Loucy (cell line): ENCODE data around the gene SORL1-AS1.

Source experiments
- H2AFZ ChIP-seq: fragments of 200-600 bp; sonication (generic); 2 replicates; pipeline ENCODE4 v1.6.0; 2016; ENCODE audit warnings: antibody characterized with exemption, mild to moderate bottlenecking, low read length, moderate library complexity
- H3F3A ChIP-seq: fragments of 200-600 bp; 2 replicates; pipeline ENCODE4 v1.6.0; 2016; ENCODE audit warnings: antibody characterized with exemption, low read depth, mild to moderate bottlenecking
- H3K27me3 ChIP-seq: fragments of 200-600 bp; sonication (generic); 2 replicates; pipeline ENCODE4 v1.6.1; 2014; ENCODE audit warnings: low read length, mild to moderate bottlenecking; ENCODE audit not compliant: insufficient read depth, poor library complexity, severe bottlenecking
- H3K36me3 ChIP-seq: fragments of 200-600 bp; sonication (generic); 2 replicates; pipeline ENCODE4 v1.6.1; 2016; ENCODE audit warnings: low read length; ENCODE audit not compliant: insufficient read depth
- H3K4me1 ChIP-seq: fragments of 200-600 bp; sonication (generic); 2 replicates; pipeline ENCODE4 v1.5.1; 2014; ENCODE audit warnings: low read length, mild to moderate bottlenecking; ENCODE audit not compliant: insufficient read depth, poor library complexity, severe bottlenecking
- H3K4me2 ChIP-seq: fragments of 200-600 bp; sonication (generic); 2 replicates; pipeline ENCODE4 v1.6.0; 2014; ENCODE audit warnings: antibody characterized with exemption, low read length, low read depth, mild to moderate bottlenecking; ENCODE audit not compliant: poor library complexity, severe bottlenecking
- H3K4me3 ChIP-seq: fragments of 200-600 bp; sonication (generic); 2 replicates; pipeline ENCODE4 v1.5.1; 2014; ENCODE audit warnings: low read length, mild to moderate bottlenecking, mixed read lengths; ENCODE audit not compliant: poor library complexity, severe bottlenecking
- H3K79me2 ChIP-seq: fragments of 200-600 bp; sonication (generic); 2 replicates; pipeline ENCODE4 v1.6.1; 2014; ENCODE audit warnings: low read length; ENCODE audit not compliant: insufficient read depth
- H3K9ac ChIP-seq: fragments of 200-600 bp; sonication (generic); 2 replicates; pipeline ENCODE4 v1.6.0; 2014; ENCODE audit warnings: mild to moderate bottlenecking, low read depth, low read length, moderate library complexity; ENCODE audit not compliant: poor library complexity, severe bottlenecking
- H3K9me2 ChIP-seq: fragments of 200-600 bp; sonication (generic); replicated peaks from 2 replicates; pipeline ENCODE4 v1.6.1; 2016; ENCODE audit warnings: low read depth, low read length, mixed read lengths
- H3K9me3 ChIP-seq: fragments of 200-600 bp; sonication (generic); 2 replicates; pipeline ENCODE4 v1.6.1; 2014; ENCODE audit warnings: mild to moderate bottlenecking, antibody characterized with exemption, low read length, low read depth; ENCODE audit not compliant: insufficient read depth
- H4K20me1 ChIP-seq: fragments of 200-600 bp; sonication (generic); 2 replicates; pipeline ENCODE4 v1.6.0; 2014; ENCODE audit warnings: antibody characterized with exemption, low read length, mild to moderate bottlenecking; ENCODE audit not compliant: insufficient read depth, poor library complexity, severe bottlenecking
- EZH2phosphoT487 ChIP-seq: fragments of 200-600 bp; IDR thresholded peaks from 2 replicates; pipeline ENCODE4 v1.6.1; 2018; ENCODE audit warnings: antibody characterized with exemption, mild to moderate bottlenecking, moderate library complexity, borderline replicate concordance
- TF ChIP-seq, protein P1 (sequence below): fragments of 200-600 bp; sonication (generic); conservative IDR thresholded peaks from 2 replicates; pipeline ENCODE4 v1.5.1; 2014; ENCODE audit warnings: mild to moderate bottlenecking, antibody characterized with exemption, low read length

Gene SORL1-AS1

GRCh38 chr11:121408830-121409229, 43.9 kb downstream of the SORL1-AS1 start:
- H3K9ac ChIP-seq, result no peak overlapping the region
- no peaks in the 10 kb centered on the region for H4K20me1 ChIP-seq
- no peaks in the 10 kb centered on the region for H3K9me2 ChIP-seq
- H3F3A ChIP-seq, result no peaks in the 10 kb centered on the region
- H3K36me3 ChIP-seq, result no peaks in the 10 kb centered on the region
- H3K9me3 ChIP-seq, result no peaks in the 10 kb centered on the region
- H3K4me3 ChIP-seq, result no peak overlapping the region
- H3K79me2 ChIP-seq, result no peaks in the 10 kb centered on the region
- TF ChIP-seq EZH2phosphoT487, result no peak
- TF ChIP-seq, protein P1, sequence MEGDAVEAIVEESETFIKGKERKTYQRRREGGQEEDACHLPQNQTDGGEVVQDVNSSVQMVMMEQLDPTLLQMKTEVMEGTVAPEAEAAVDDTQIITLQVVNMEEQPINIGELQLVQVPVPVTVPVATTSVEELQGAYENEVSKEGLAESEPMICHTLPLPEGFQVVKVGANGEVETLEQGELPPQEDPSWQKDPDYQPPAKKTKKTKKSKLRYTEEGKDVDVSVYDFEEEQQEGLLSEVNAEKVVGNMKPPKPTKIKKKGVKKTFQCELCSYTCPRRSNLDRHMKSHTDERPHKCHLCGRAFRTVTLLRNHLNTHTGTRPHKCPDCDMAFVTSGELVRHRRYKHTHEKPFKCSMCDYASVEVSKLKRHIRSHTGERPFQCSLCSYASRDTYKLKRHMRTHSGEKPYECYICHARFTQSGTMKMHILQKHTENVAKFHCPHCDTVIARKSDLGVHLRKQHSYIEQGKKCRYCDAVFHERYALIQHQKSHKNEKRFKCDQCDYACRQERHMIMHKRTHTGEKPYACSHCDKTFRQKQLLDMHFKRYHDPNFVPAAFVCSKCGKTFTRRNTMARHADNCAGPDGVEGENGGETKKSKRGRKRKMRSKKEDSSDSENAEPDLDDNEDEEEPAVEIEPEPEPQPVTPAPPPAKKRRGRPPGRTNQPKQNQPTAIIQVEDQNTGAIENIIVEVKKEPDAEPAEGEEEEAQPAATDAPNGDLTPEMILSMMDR, result no peak
- H3K4me1 ChIP-seq, result no peaks in the 10 kb centered on the region
- no peaks in the 10 kb centered on the region for H3K27me3 ChIP-seq
- H2AFZ ChIP-seq, result no peak overlapping the region
- no peak overlapping the region for H3K4me2 ChIP-seq

DNA sequence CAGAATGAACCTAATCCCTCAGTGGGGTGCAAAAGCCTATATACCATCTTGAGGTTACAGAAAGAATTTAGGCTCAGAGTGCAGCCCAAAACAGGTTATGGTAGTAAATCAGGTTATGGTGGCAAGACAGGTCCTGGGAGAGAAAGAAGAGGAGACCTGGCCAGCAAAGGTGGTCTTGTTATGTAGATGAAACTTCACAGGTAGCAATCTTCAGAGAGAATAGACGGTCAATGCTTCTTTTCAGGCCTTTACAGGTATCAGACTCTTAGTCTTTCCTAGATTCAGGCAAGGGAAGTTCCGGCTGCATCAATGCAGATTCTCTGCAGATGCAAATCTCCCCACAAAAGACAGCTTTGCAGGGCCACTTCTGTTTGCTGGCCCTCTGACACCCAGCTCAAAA, 46.5 kb downstream of the SORL1-AS1 start:
- TF ChIP-seq EZH2phosphoT487, result no peak
- TF ChIP-seq, protein P1, result no peak
- H3K9ac ChIP-seq, result no peak overlapping the region

DNA sequence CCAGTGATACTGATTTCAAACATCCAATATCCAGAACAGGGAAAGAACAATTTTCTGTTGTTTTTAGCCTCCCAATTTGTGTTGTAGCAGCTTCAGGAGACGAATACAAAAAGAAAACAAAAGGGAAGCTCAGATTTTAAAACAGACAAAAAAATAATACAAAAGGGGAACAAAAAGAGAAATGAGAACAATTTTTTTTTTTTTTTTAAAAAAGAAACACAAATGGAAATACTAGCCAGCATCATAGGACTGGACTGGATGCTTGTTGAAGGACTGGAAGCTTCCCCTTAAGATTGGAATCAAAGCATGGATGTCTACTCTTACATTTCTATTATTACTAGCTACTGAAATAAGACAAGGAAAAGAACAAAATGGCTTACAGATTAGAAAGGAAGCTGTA, 47.1 kb downstream of the SORL1-AS1 start:
- H3K9ac ChIP-seq, result no peak overlapping the region
- H3K4me2 ChIP-seq, result no peak overlapping the region
- no peaks in the 10 kb centered on the region for H3K4me1 ChIP-seq
- no peaks in the 10 kb centered on the region for H3F3A ChIP-seq
- H2AFZ ChIP-seq, result no peak overlapping the region
- 0 out of 2 replicates have a peak, but pooled peaks cover 4% of the 10 kb centered on the region for H3K9me3 ChIP-seq
- TF ChIP-seq, protein P1, result no peak
- TF ChIP-seq EZH2phosphoT487, result no peak
- H3K27me3 ChIP-seq, result no peaks in the 10 kb centered on the region
- H4K20me1 ChIP-seq, result no peaks in the 10 kb centered on the region
- H3K4me3 ChIP-seq, result no peak overlapping the region
- no peaks in the 10 kb centered on the region for H3K79me2 ChIP-seq
- H3K36me3 ChIP-seq, result no peaks in the 10 kb centered on the region
- H3K9me2 ChIP-seq, result no peaks in the 10 kb centered on the region

More for the DNA sequence above, 46.5 kb downstream of the SORL1-AS1 start:
- H3K4me1 ChIP-seq, result no peaks in the 10 kb centered on the region
- H4K20me1 ChIP-seq, result no peaks in the 10 kb centered on the region
- no peaks in the 10 kb centered on the region for H3K27me3 ChIP-seq
- peak overlapping the region; percentile 60; the same call in 1 of the 2 replicates for H2AFZ ChIP-seq
- H3K4me2 ChIP-seq, result no peak overlapping the region
- H3K9me2 ChIP-seq, result no peaks in the 10 kb centered on the region
- no peaks in the 10 kb centered on the region for H3K36me3 ChIP-seq
- no peaks in the 10 kb centered on the region for H3F3A ChIP-seq
- H3K79me2 ChIP-seq, result no peaks in the 10 kb centered on the region
- H3K4me3 ChIP-seq, result no peak overlapping the region
- 0 out of 2 replicates have a peak, but pooled peaks cover 4% of the 10 kb centered on the region for H3K9me3 ChIP-seq
